Activated B cell treated with CpG ODN at 0.5 μM for 24 hours (primary cell): ENCODE data around the gene MOG. TPM values are rescaled to one million over a fixed set of nuclear protein-coding genes. Genes with fewer than 3 reads are reported as not detected.
A peak's percentile ranks its signal among the peaks of the same experiment; 100 is the strongest.

Experiments
- ATAC-seq: fragments of 200-7000 bp; cut with Tn5 transposase; one replicate; pipeline ENCODE4 v1.10.0; 2021; ENCODE audit warnings: low read depth, mild to moderate bottlenecking, moderate library complexity
- CTCF ChIA-PET: fragments of 350-600 bp; sonication (Branson Sonifier 250); formaldehyde crosslinking; loops from one replicate; lab custom pipeline; 2021; ENCODE audit warnings: antibody characterized with exemption; lab: Charles Lee
- POLR2A ChIA-PET: fragments of 350-600 bp; sonication (Branson Sonifier 250); formaldehyde crosslinking; loops from one replicate; lab custom pipeline; 2021; ENCODE audit warnings: antibody characterized with exemption; lab: Charles Lee
- DNase-seq: peaks from one replicate; pipeline ENCODE4 v3.0.0; 2022
- H3K27ac Mint-ChIP-seq: one replicate; pipeline ENCODE4 v1.8.0; 2020; ENCODE audit warnings: mixed read lengths
- H3K27me3 Mint-ChIP-seq: one replicate; pipeline ENCODE4 v1.8.0; 2021; ENCODE audit warnings: mixed read lengths
- H3K36me3 Mint-ChIP-seq: one replicate; pipeline ENCODE4 v1.8.0; 2021; ENCODE audit warnings: low read depth, mixed read lengths
- H3K4me1 Mint-ChIP-seq: one replicate; pipeline ENCODE4 v1.8.0; 2021; ENCODE audit warnings: mixed read lengths
- H3K4me3 Mint-ChIP-seq: one replicate; pipeline ENCODE4 v1.8.0; 2020; ENCODE audit warnings: mild to moderate bottlenecking, mixed read lengths
- H3K9me3 Mint-ChIP-seq: one replicate; pipeline ENCODE4 v1.8.0; 2020; ENCODE audit warnings: mixed read lengths
- CTCF ChIP-seq: fragments of 200-600 bp; IDR thresholded peaks from one replicate; pipeline ENCODE4 v1.8.0; 2022; ENCODE audit warnings: antibody characterized with exemption, mild to moderate bottlenecking
- intact Hi-C: fragments of 100-400 bp; cut with micrococcal nuclease; formaldehyde crosslinking; loops from one replicate; pipeline ENCODE4 v1.15.1; 2024
- total RNA-seq: library from RNA; stranded (reverse); gene quantifications from 2 replicates; pipeline ENCODE4 v1.2.3, GENCODE V29; 2022

Gene MOG
- total RNA-seq, 1 donor from 2014 or later = not detected

- H3K36me3 Mint-ChIP-seq = peaks cover 1% of the 10 kb centered on the region
- no peak overlapping the region for H3K27ac Mint-ChIP-seq
- ATAC-seq (no peak), DNase-seq (no peak)
- ChIA-PET POLR2A (interaction anchor here (0.6 kb wide), 1 partner anchor 38 kb away, joined by 3 read pairs; no protein-coding TSS in a partner anchor), CTCF (no interaction called here)
- peaks cover 1% of the 10 kb centered on the region for H3K4me1 Mint-ChIP-seq
- no peak overlapping the region for H3K4me3 Mint-ChIP-seq
- intact Hi-C loops = no loop called here
- no peak for TF ChIP-seq CTCF
- peaks cover 4% of the 10 kb centered on the region for H3K27me3 Mint-ChIP-seq
- H3K9me3 Mint-ChIP-seq = no peaks in the 10 kb centered on the region
These were observed 16.3 kb downstream of the MOG start for GRCh38 chr6:29673161-29673560.

GRCh38 chr6:29674008-29674407 is 17.1 kb downstream of the MOG start:
- intact Hi-C loops = no loop called here
- Mint-ChIP-seq H3K27me3 (peaks cover 4% of the 10 kb centered on the region), H3K36me3 (peaks cover 1% of the 10 kb centered on the region), H3K4me3 (no peak overlapping the region), H3K9me3 (no peaks in the 10 kb centered on the region), H3K4me1 (peaks cover 3% of the 10 kb centered on the region), H3K27ac (no peak overlapping the region)
- ATAC-seq (no peak), DNase-seq (no peak)
- CTCF ChIA-PET = interaction anchor here (1.4 kb wide), 1 partner anchor 24 kb away, joined by 3 read pairs; no protein-coding TSS in a partner anchor
- no peak for TF ChIP-seq CTCF
- POLR2A ChIA-PET = no interaction called here

- ChIA-PET POLR2A (no interaction called here), CTCF (no interaction called here)
- Mint-ChIP-seq H3K9me3 (no peaks in the 10 kb centered on the region), H3K4me3 (no peak overlapping the region), H3K4me1 (peaks cover 14% of the 10 kb centered on the region), H3K36me3 (peaks cover 1% of the 10 kb centered on the region), H3K27ac (no peak overlapping the region), H3K27me3 (peaks cover 6% of the 10 kb centered on the region)
- TF ChIP-seq CTCF = no peak
- ATAC-seq = no peak
- DNase-seq = no peak
- intact Hi-C loops = no loop called here
These were observed 18.7 kb downstream of the MOG start for GRCh38 chr6:29675561-29675960.

GRCh38 chr6:29676981-29677601 is 20.2 kb downstream of the MOG start:
- ChIA-PET POLR2A (no interaction called here), CTCF (interaction anchor here (0.9 to 1.2 kb wide), 2 partner anchors 11 to 23 kb away, joined by 3 to 4 read pairs; no protein-coding TSS in a partner anchor)
- intact Hi-C loops = no loop called here
- H3K36me3 Mint-ChIP-seq = peaks cover 1% of the 10 kb centered on the region
- H3K4me1 Mint-ChIP-seq = peaks cover 17% of the 10 kb centered on the region
- ATAC-seq = no peak
- DNase-seq = no peak
- no peak overlapping the region for H3K4me3 Mint-ChIP-seq
- peak overlapping the region; percentile 19 for H3K27ac Mint-ChIP-seq
- no peaks in the 10 kb centered on the region for H3K9me3 Mint-ChIP-seq
- no peak for TF ChIP-seq CTCF
- peaks cover 6% of the 10 kb centered on the region for H3K27me3 Mint-ChIP-seq

GRCh38 chr6:29678114-29678513 is 21.2 kb downstream of the MOG start:
- no peak overlapping the region for H3K27ac Mint-ChIP-seq
- H3K27me3 Mint-ChIP-seq = peaks cover 6% of the 10 kb centered on the region
- DNase-seq (no peak), ATAC-seq (no peak)
- no peaks in the 10 kb centered on the region for H3K9me3 Mint-ChIP-seq
- no peak for TF ChIP-seq CTCF
- peaks cover 17% of the 10 kb centered on the region for H3K4me1 Mint-ChIP-seq
- intact Hi-C loops = no loop called here
- no peak overlapping the region for H3K4me3 Mint-ChIP-seq
- ChIA-PET CTCF (interaction anchor here (1.3 kb wide), 1 partner anchor 25 kb away, joined by 4 read pairs; no protein-coding TSS in a partner anchor), POLR2A (no interaction called here)
- no peaks in the 10 kb centered on the region for H3K36me3 Mint-ChIP-seq
